Breast epithelium (tissue), 4 donors: ENCODE measurements around the gene LRRC8C. TPM values are rescaled to one million over a fixed set of nuclear protein-coding genes. Genes with fewer than 3 reads are reported as not detected.

Experiments
- DNase-seq, 2 donors: peaks; one replicate each; pipeline ENCODE4 v3.0.0-alpha.2; 2019; ENCODE audit warnings: low spot score in 2 of 2
- H3K27ac ChIP-seq, 2 donors: fragments of 200-600 bp; sonication (generic) in 1 of 2; one replicate each; pipeline ENCODE4 v1.5.1; 2016 to 2019; ENCODE audit warnings: mild to moderate bottlenecking in 1 of 2
- H3K27me3 ChIP-seq, 2 donors: fragments of 200-600 bp; sonication (generic) in 1 of 2; one replicate each; pipeline versions ENCODE4 v1.5.1 to v1.6.0; 2017 to 2019; ENCODE audit warnings: control low read depth in 1 of 2, mild to moderate bottlenecking in 1 of 2
- H3K36me3 ChIP-seq: fragments of 200-600 bp; one replicate; pipeline ENCODE4 v1.5.1; 2019
- H3K4me1 ChIP-seq, 2 donors: fragments of 200-600 bp; sonication (generic); one replicate each; pipeline ENCODE4 v1.5.1; 2016 to 2019; ENCODE audit warnings: control low read depth in 1 of 2
- H3K4me3 ChIP-seq, 3 donors: fragments of 200-600 bp; sonication (generic); 1 replicate in 2 of 3; 2 replicates in 1 of 3; pipeline ENCODE4 v1.5.1; 2016 to 2019; ENCODE audit warnings: mild to moderate bottlenecking in 3 of 3, moderate library complexity in 2 of 3
- H3K9me3 ChIP-seq, 2 donors: fragments of 200-600 bp; sonication (generic) in 1 of 2; one replicate each; pipeline ENCODE4 v1.5.1; 2016 to 2019; ENCODE audit warnings: control low read depth in 1 of 2
- CTCF ChIP-seq, 3 donors: fragments of 450-650 bp; IDR thresholded peaks; one replicate each; pipeline ENCODE4 v1.5.1; 2016 to 2017; ENCODE audit warnings: antibody characterized with exemption in 3 of 3, mild to moderate bottlenecking in 3 of 3, moderate library complexity in 3 of 3
- POLR2A ChIP-seq: fragments of 450-650 bp; IDR thresholded peaks from one replicate; pipeline ENCODE4 v1.6.1; 2016; ENCODE audit warnings: antibody characterized with exemption, mild to moderate bottlenecking, moderate library complexity
- POLR2AphosphoS5 ChIP-seq, 3 donors: sonication (generic); formaldehyde crosslinking; IDR thresholded peaks; one replicate each; pipeline ENCODE4 v1.6.1; 2017; ENCODE audit warnings: antibody characterized with exemption in 3 of 3
- intact Hi-C: fragments of 100-400 bp; cut with DNase I; formaldehyde crosslinking; loops from one replicate; pipeline ENCODE4 v1.15.1; 2023; ENCODE audit warnings: low total_unique reads
- total RNA-seq, 3 donors: library from RNA; depleted of rRNA; stranded (reverse); fragments of >200 nt; gene quantifications; one replicate each; pipeline ENCODE4 v1.1.0, GENCODE V29; 2016

Gene LRRC8C
- total RNA-seq, 3 donors from 2014 or later, result 10.8 to 14.6 (median 12.9) TPM

DNA sequence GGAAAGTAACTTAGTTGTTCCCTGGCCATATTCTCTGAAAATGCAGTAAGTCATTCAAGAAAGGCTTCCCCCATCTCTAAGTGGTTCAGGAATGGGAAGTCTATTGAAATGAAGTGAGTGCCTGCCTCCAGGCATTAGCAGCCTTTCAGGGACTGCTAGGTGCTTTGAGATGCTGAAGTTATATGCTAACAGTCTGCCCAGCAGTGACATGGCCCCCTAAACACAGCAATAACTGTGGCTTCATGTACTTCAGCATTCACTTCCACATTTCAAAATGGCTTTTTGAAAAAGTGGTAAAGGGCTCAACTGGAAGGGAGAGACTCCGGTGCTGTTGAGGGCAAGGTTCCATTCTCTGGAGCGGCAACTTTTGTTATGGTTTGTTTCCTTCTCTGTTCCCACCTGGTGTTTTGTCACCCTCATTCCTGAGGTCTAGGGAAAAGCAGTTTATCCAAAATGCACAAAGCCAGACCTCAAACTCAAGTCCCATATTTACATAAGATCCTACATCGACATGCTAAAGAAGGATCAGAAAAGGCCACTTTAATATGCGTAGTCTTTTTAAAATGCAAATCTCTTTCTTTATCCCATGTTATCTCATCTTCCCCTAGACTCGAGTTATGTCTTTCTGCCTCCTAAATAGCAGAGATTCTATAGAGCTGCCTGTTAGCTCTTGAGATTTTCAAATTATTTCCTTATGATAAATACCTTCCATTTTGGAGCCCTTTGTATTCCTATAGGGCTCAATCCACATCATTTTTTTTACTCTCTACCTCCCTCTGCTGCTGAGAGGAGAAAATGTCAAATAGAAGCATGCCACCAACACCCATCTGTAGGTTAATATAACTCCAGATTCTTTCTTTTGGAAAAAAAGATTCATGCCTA, 34.2 kb upstream of the LRRC8C start:
- Histone ChIP-seq H3K4me3 (no peak overlapping the region), H3K4me1 (no peaks in the 10 kb centered on the region), H3K9me3 (no peaks in the 10 kb centered on the region), H3K36me3 (no peaks in the 10 kb centered on the region), H3K27ac (no peak overlapping the region), H3K27me3 (no peaks in the 10 kb centered on the region)
- DNase-seq, result no peak
- TF ChIP-seq POLR2AphosphoS5 (IDR thresholded peaks at IDR 0.05) (no peak), CTCF (IDR thresholded peaks at IDR 0.05) (peak; percentile 45 to 66 (median 62))
- intact Hi-C loops, result no loop called here

DNA sequence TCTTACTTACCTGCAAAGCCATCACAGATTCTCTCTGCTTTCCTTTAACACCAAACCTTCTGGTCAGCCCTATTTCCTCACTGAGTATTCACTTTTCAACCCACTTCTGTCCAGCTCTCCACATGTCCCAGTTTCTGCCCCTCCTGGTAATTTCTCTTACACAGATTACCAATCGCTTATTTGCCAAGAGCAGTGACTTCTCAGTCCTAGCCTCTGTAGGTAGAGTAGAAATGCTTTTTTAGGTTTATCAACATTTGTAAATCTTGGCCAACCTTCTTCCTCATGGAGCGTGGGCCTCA, 33.6 kb upstream of the LRRC8C start:
- no peaks in the 10 kb centered on the region for H3K36me3 ChIP-seq
- H3K27ac ChIP-seq, result no peak overlapping the region
- no peaks in the 10 kb centered on the region for H3K4me1 ChIP-seq
- DNase-seq, result no peak
- TF ChIP-seq CTCF (IDR thresholded peaks at IDR 0.05) (peak in 1 of 3 donors; percentile 3), POLR2AphosphoS5 (IDR thresholded peaks at IDR 0.05) (no peak), POLR2A (no peak)
- no peak overlapping the region for H3K4me3 ChIP-seq
- intact Hi-C loops, result no loop called here
- H3K9me3 ChIP-seq, result no peaks in the 10 kb centered on the region
- no peaks in the 10 kb centered on the region for H3K27me3 ChIP-seq

- TF ChIP-seq CTCF (IDR thresholded peaks at IDR 0.05) (no peak), POLR2A (no peak), POLR2AphosphoS5 (IDR thresholded peaks at IDR 0.05) (no peak)
- Histone ChIP-seq H3K36me3 (no peaks in the 10 kb centered on the region), H3K27ac (no peak overlapping the region), H3K4me3 (no peak overlapping the region), H3K9me3 (no peaks in the 10 kb centered on the region), H3K4me1 (peaks cover 0 to 7% of the 10 kb centered on the region in 2 donors), H3K27me3 (no peaks in the 10 kb centered on the region)
- intact Hi-C loops, result no loop called here
- no peak for DNase-seq
Observed at GRCh38 chr1:89600451-89601224, 32.3 kb upstream of the LRRC8C start.

DNA sequence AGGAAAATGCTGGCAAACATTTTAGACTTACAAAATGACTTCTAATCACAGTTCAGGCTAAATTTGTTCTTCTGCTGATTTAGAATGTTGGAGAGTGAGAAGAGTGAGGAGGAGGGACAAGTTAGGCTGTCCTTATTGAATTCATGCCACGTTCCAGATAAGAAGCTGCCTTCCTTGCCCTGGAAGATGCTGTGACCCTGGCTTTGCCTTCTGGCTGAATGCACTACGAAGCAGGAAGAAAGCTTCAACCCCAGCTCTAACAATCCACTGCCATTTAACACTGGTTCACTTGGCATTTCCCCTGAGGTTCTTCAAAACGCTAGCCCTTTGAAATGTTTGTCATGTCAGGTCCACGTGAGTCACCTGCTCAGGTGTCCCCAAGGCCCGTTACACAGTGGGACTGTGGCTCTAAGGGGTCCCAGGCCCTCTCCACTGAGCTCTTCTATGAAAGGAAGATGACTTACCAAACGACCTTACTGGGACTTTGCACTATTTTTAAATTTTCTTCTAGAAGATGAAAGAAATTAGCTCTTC, 30.0 kb upstream of the LRRC8C start:
- Histone ChIP-seq H3K36me3 (no peaks in the 10 kb centered on the region), H3K27me3 (no peaks in the 10 kb centered on the region), H3K4me1 (peaks cover 3 to 17% of the 10 kb centered on the region in 2 donors), H3K9me3 (no peaks in the 10 kb centered on the region), H3K27ac (peak overlapping the region; percentile 28 to 54), H3K4me3 (no peak overlapping the region)
- TF ChIP-seq CTCF (IDR thresholded peaks at IDR 0.05) (no peak), POLR2A (no peak), POLR2AphosphoS5 (IDR thresholded peaks at IDR 0.05) (no peak)
- DNase-seq, result no peak
- intact Hi-C loops, result no loop called here
